ENCODE data around the gene POGLUT2.

DNA sequence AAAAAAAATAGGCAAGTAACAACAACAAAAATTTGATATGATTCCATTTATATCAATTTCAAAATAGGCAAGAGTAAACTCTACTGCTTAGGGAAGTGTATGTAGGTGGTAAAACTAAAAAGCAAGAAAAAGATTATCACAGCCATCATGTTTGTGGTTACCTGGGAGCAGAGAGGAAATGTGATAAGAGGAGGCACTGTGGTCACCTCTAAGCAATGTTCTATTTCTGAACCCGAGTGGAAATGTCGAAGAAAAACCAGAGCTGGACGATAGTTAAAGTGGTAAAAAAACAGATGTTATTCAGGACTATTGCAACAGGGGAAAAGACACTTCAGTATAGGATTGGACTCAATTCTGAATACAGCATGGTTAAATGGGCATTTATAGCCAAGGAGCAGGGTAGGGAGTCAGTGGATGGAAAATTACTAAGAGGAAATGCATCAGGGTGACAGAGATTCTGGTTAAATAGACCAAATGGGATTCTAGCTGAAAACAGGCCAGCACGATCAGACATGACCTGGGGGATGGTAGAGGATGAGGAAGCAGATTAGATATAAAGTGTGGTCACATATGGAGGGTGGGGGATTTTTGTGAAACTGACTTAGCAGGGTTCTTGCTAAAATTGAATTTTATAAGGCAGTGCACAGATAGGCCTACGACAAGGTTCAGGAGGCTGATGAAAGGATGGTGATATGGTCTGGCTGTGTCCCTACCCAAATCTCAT, 19.2 kb downstream of the POGLUT2 start:
- TF ChIP-seq, protein P1, sequence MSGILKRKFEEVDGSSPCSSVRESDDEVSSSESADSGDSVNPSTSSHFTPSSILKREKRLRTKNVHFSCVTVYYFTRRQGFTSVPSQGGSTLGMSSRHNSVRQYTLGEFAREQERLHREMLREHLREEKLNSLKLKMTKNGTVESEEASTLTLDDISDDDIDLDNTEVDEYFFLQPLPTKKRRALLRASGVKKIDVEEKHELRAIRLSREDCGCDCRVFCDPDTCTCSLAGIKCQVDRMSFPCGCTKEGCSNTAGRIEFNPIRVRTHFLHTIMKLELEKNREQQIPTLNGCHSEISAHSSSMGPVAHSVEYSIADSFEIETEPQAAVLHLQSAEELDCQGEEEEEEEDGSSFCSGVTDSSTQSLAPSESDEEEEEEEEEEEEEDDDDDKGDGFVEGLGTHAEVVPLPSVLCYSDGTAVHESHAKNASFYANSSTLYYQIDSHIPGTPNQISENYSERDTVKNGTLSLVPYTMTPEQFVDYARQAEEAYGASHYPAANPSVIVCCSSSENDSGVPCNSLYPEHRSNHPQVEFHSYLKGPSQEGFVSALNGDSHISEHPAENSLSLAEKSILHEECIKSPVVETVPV (CRISPR knock-in tag; IDR thresholded peaks at IDR 0.05) = no peak
- TF ChIP-seq, protein P2, sequence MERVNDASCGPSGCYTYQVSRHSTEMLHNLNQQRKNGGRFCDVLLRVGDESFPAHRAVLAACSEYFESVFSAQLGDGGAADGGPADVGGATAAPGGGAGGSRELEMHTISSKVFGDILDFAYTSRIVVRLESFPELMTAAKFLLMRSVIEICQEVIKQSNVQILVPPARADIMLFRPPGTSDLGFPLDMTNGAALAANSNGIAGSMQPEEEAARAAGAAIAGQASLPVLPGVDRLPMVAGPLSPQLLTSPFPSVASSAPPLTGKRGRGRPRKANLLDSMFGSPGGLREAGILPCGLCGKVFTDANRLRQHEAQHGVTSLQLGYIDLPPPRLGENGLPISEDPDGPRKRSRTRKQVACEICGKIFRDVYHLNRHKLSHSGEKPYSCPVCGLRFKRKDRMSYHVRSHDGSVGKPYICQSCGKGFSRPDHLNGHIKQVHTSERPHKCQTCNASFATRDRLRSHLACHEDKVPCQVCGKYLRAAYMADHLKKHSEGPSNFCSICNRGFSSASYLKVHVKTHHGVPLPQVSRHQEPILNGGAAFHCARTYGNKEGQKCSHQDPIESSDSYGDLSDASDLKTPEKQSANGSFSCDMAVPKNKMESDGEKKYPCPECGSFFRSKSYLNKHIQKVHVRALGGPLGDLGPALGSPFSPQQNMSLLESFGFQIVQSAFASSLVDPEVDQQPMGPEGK (CRISPR knock-in tag; IDR thresholded peaks at IDR 0.05; ENCODE audit: borderline replicate concordance) = no peak
- TF ChIP-seq ESRRG (CRISPR knock-in tag; IDR thresholded peaks at IDR 0.05) (no peak), ZFP30 (CRISPR knock-in tag; IDR thresholded peaks at IDR 0.05) (no peak), ARNTL (CRISPR knock-in tag; IDR thresholded peaks at IDR 0.05; ENCODE audit: borderline replicate concordance, low read depth) (no peak), CSDC2 (CRISPR knock-in tag; IDR thresholded peaks at IDR 0.05) (no peak)
